ENCODE measurements around the gene CCRL2. TPM values are rescaled to one million over a fixed set of nuclear protein-coding genes. Genes with fewer than 3 reads are reported as not detected.

Gene CCRL2
- total RNA-seq, 1 donor: 0.72 TPM

DNA sequence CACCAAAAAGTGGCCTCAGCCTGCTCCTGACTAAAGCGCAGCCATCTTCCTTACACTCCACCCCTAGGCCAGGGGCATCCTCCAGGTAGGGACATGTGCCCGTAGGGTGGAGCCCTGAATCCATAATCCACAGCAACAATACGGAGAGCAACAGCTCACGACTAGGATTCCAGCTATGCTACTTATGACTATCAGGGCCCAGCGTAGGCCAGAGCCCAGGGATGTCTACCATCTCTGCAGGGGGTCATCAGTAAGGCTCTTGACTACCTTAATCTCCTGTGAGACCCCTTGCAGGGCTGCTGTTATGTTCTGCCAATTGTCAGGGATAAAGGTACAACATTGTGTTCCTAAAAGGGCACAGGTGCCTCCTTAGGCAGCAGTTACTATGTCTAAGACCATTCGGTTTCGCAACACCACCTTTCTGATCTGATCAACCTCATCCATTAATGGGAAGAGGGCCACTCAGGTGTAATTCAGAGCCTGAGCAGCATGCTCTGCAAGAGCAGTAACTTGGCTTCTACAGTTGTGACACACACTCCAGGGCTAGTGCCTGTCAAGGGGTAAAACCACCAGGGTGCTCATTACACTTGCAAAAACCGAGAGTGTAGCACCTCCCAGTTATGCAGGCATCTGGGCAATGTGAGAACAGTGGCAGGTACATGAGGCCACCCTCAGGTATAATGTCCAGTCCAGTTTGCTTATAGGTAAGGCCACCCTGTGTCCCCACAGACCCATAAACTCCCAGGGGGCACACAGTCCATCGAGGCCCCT is 11.0 kb downstream of the CCRL2 start:
- no peak for DNase-seq (ENCODE audit: insufficient read length, low spot score, missing footprints)

GRCh38 chr3:46419816-46420215 is 12.8 kb downstream of the CCRL2 start:
- DNase-seq (ENCODE audit: insufficient read length, low spot score, missing footprints): no peak
- no peak overlapping the region for H3K4me2 ChIP-seq (ENCODE audit: insufficient read depth, low read length)
- no peak overlapping the region for H2AFZ ChIP-seq (ENCODE audit: low read length)

More for the DNA sequence above, 11.0 kb downstream of the CCRL2 start:
- Histone ChIP-seq H3K79me2 (ENCODE audit: insufficient read depth, low read length) (no peaks in the 10 kb centered on the region), H3K4me2 (ENCODE audit: insufficient read depth, low read length) (no peak overlapping the region), H2AFZ (ENCODE audit: low read length) (no peak overlapping the region), H4K20me1 (ENCODE audit: insufficient read depth, low read length) (no peaks in the 10 kb centered on the region), H3K36me3 (ENCODE audit: insufficient read depth, low read length) (no peaks in the 10 kb centered on the region), H3K4me1 (ENCODE audit: insufficient read depth, low read length) (no peaks in the 10 kb centered on the region), H3K9me3 (ENCODE audit: low read depth, low read length) (no peaks in the 10 kb centered on the region), H3K27ac (ENCODE audit: low read depth, low read length) (no peak overlapping the region), H3K27me3 (ENCODE audit: insufficient read depth, low read length) (peaks cover 7% of the 10 kb centered on the region), H3K4me3 (ENCODE audit: insufficient read depth, low read length) (no peak overlapping the region)
- no peak for TF ChIP-seq CTCF (IDR thresholded peaks at IDR 0.05; ENCODE audit: extremely low read depth, low read depth, low read length)

GRCh38 chr3:46420931-46421330 is 13.9 kb downstream of the CCRL2 start:
- Histone ChIP-seq H4K20me1 (ENCODE audit: insufficient read depth, low read length) (no peaks in the 10 kb centered on the region), H3K36me3 (ENCODE audit: insufficient read depth, low read length) (no peaks in the 10 kb centered on the region), H3K4me1 (ENCODE audit: insufficient read depth, low read length) (no peaks in the 10 kb centered on the region), H3K9me3 (ENCODE audit: low read depth, low read length) (no peaks in the 10 kb centered on the region), H3K4me3 (ENCODE audit: insufficient read depth, low read length) (no peak overlapping the region), H3K27me3 (ENCODE audit: insufficient read depth, low read length) (peaks cover under 1% of the 10 kb centered on the region), H3K4me2 (ENCODE audit: insufficient read depth, low read length) (no peak overlapping the region), H3K27ac (ENCODE audit: low read depth, low read length) (no peak overlapping the region), H3K79me2 (ENCODE audit: insufficient read depth, low read length) (no peaks in the 10 kb centered on the region), H2AFZ (ENCODE audit: low read length) (no peak overlapping the region)
- no peak for TF ChIP-seq CTCF (IDR thresholded peaks at IDR 0.05; ENCODE audit: extremely low read depth, low read depth, low read length)
- no peak for DNase-seq (ENCODE audit: insufficient read length, low spot score, missing footprints)

More at GRCh38 chr3:46419816-46420215, 12.8 kb downstream of the CCRL2 start:
- H3K27ac ChIP-seq (ENCODE audit: low read depth, low read length): no peak overlapping the region
- no peak for TF ChIP-seq CTCF (IDR thresholded peaks at IDR 0.05; ENCODE audit: extremely low read depth, low read depth, low read length)
- peaks cover 7% of the 10 kb centered on the region for H3K27me3 ChIP-seq (ENCODE audit: insufficient read depth, low read length)
- H3K36me3 ChIP-seq (ENCODE audit: insufficient read depth, low read length): no peaks in the 10 kb centered on the region
- no peaks in the 10 kb centered on the region for H4K20me1 ChIP-seq (ENCODE audit: insufficient read depth, low read length)
- no peaks in the 10 kb centered on the region for H3K9me3 ChIP-seq (ENCODE audit: low read depth, low read length)
- no peaks in the 10 kb centered on the region for H3K79me2 ChIP-seq (ENCODE audit: insufficient read depth, low read length)
- no peak overlapping the region for H3K4me3 ChIP-seq (ENCODE audit: insufficient read depth, low read length)
- no peaks in the 10 kb centered on the region for H3K4me1 ChIP-seq (ENCODE audit: insufficient read depth, low read length)

- no peak for DNase-seq (ENCODE audit: insufficient read length, low spot score, missing footprints)
Measured at GRCh38 chr3:46422617-46423016, 15.6 kb downstream of the CCRL2 start.

More at GRCh38 chr3:46422617-46423016, 15.6 kb downstream of the CCRL2 start:
- H3K27ac ChIP-seq (ENCODE audit: low read depth, low read length): no peak overlapping the region
- no peaks in the 10 kb centered on the region for H3K79me2 ChIP-seq (ENCODE audit: insufficient read depth, low read length)
- H3K36me3 ChIP-seq (ENCODE audit: insufficient read depth, low read length): no peaks in the 10 kb centered on the region
- no peaks in the 10 kb centered on the region for H3K4me1 ChIP-seq (ENCODE audit: insufficient read depth, low read length)
- no peaks in the 10 kb centered on the region for H3K9me3 ChIP-seq (ENCODE audit: low read depth, low read length)
- no peak overlapping the region for H2AFZ ChIP-seq (ENCODE audit: low read length)
- no peaks in the 10 kb centered on the region for H3K27me3 ChIP-seq (ENCODE audit: insufficient read depth, low read length)
- TF ChIP-seq CTCF (IDR thresholded peaks at IDR 0.05; ENCODE audit: extremely low read depth, low read depth, low read length): no peak
- no peak overlapping the region for H3K4me3 ChIP-seq (ENCODE audit: insufficient read depth, low read length)
- H4K20me1 ChIP-seq (ENCODE audit: insufficient read depth, low read length): no peaks in the 10 kb centered on the region
- no peak overlapping the region for H3K4me2 ChIP-seq (ENCODE audit: insufficient read depth, low read length)

All from osteoblast (primary cell).